HG03196 (cell line): ENCODE data around the gene CRYBB1.

Experiments
- ATAC-seq: cut with Tn5 transposase; IDR thresholded peaks from one replicate; pipeline ENCODE4 v1.9.1; 2021; ENCODE audit not compliant: unreplicated experiment

The CRYBB1 gene

DNA sequence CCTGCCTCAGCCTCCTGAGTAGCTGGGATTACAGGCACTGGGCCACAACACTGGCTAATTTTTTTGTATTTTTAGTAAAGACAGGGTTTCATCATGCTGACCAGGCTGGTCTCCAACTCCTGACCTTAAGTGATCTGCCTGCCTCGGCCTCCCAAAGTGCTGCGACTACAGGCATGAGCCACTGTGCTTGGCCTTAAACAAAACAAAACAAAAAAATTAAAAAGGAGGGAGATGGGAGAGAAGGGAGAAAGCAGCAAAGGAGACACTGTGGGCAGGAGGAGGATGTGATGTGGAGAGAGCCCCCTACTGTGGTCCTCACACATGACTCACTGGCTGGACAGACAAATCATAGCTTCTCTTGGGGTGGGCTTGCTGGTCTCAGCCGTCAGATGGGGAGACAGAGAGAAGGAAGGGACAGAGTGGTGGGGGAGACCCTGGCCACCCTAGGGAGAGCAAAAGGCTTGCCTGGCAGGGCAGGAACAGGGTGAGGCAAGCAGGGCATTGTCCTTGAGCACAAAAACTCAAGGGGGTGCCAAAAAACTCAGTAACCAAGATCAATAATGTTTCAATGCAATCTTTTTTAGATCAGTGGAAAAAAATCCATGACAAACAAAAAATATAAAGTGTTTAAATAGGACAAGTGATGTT is 59.5 kb downstream of the CRYBB1 start:
- ATAC-seq = no peak

DNA sequence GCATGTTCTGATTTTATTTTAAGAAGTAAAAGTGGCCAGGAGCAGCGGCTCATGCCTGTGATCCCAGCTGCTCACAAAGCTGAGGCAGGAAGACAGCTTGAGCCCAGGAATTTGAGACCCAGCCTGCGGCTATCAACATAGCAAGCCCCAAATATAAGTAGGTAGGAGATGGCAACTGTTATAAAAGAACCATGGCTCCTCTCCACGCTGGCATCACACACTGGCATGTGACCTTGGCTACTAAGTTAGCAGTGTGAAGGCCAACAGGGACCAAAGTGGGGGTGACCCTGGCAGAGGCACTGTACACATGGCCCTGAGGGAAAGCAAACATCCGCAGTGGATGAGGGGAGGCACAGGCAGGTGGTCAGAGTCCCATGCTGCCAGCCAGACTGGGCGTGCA is 60.9 kb downstream of the CRYBB1 start:
- no peak for ATAC-seq

DNA sequence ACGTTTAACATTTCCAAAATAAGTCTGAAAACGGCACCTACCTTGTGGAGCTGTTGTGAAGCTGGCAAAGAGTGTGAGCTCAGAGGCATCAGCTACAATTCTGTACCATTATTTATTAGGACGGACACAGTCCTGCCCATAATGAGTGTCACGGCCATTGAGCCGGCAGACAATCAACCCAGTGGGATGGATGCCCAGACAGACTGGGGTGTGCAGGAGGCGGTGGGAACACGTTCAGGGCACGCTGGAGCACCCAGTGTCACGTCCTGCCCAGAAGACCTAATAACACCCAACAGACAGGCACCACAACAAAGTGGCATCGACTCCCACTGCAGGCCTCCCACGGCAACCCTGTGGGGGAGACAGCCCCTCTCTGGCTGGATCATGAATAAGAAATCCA is 62.3 kb downstream of the CRYBB1 start:
- no peak for ATAC-seq

DNA sequence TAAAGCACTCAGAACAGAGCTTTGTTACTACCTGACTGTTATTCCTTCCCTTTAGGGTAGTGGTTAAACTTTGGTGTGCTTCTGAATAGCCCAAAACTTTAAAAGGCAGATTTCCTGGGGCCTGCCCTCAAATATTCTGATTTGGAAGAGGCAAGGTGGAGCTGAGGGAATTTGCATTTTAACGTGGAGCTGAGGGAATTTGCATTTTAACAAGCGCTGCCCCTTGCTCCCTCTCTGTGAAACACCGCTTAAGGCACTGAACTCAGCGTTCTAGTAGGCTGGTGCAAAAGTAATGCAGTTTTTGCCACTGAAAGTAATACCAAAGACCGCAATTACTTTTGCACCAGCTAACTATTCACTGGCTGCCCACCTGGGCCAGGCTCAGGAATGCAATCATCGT is 62.9 kb downstream of the CRYBB1 start:
- ATAC-seq = no peak

DNA sequence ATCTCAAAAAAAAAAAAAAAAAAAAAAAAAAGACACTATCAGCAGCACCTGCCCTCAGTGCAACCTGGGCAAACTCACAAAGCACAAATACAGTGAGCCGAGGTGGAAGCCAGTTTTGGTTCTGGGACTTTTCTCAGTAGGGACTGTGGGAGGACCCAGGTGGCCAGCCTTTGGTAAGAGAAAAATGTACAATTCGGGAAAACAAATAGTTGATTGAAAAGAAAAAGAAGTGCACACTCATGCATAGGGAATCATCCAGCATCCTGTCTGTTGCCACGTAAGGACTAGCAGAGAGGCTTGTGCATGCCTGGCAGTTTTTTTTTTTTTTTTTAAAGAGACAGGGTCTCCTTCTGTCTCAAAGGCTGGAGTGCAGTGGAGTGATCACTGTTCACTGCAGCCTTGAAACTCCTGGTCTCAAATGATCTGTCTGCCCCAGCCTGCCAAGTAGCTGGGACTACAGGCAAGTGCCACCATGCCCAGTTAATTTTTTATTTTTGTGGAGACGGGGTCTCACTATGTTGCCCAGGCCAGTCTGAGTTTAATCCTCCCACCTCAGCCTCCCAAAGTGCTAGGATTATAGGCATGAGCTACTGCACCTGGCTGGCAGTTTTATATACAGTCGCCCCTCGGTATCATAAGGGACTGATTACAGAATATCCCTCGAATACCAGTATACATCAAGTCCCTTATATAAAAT is 64.6 kb downstream of the CRYBB1 start:
- no peak for ATAC-seq

DNA sequence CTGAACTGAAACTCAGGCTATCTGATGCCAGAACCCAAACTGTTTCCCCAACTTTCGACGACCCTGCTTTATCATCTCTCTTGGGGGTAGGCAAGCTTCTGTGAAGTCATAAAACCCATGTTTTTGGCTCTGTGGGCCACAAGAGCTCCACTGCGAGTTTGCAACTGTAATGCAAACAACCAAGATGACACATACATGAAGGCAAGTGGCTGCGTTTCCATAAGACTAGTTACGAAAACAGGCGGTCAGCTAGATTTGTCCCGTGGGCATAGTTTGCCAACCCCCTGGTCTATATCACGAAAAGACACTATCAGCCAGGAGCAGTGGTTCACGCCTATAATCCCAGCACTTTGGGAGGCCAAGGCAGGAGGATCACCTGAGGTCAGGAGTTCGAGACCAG is 65.4 kb downstream of the CRYBB1 start:
- no peak for ATAC-seq

DNA sequence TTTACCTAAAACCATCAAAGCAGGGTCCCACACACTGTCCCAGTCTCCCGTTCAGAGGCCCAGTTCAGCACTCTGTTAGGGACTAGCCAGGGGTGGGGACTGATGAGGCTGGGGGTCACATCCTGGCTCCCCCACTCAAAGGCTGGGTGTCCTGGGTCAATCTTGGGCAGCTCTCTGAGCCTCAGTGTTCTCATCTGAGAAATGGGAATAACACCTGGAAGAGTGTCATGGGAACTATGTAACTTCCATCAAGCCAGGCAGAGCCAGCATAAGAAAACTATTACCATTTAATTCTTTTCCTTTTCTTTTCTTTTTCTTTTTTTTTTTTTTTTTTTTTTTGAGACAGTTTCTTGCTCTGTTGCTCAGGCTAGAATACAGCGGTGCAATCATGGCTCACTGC is 66.3 kb downstream of the CRYBB1 start:
- no peak for ATAC-seq

DNA sequence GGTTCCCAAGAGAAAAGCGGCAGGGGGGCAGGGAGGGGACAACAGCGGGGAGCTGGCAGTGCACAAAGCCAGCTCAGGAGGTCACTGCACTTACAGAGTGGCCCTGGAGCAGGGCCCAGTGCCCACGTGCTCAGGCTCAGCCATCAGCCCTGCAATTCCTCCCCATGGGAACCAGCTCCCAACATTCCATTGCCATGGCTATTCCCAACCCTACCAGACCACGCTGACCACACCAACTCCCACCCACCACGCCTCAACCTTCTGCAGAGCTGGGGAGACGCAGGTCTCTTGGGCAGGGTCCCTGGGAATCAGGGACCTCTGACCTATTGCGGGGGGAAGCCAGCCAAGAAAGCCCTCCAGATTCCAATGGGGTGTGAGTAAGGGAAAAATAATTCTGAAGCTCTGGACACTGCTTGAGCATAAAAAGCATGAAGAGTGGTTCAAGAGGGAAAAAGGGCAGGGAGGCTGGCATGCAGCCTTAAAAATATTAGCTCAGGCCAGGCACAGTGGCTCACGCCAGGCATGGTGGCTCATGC is 67.3 kb downstream of the CRYBB1 start:
- ATAC-seq = no peak

DNA sequence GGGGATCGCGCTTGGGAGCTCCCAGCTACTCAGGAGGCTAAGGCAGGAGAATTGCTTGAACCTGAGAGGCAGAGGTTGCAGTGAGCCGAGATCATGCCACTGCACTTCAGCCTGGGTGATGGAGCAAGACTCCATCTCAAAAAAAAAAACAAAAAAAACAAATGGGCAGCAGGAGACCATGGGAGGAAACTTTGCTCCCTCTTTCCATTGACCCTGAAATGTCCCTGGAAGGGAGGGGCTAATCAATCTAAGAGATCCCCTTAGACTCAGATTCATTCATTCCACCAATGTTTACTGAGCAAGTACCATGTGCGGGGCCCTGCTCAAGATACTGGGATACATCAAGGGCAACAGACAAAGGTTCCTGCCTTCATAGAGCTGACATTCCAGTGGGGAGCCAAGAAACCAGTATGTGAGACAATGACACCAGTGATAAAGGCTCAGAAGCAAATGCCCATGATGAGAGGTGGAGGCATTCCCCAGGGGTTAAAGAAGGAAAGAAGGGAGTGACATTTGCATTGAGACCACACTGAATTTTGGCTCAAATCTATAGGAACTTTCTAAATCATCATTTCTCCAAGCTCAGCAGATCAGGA is 67.8 kb downstream of the CRYBB1 start:
- no peak for ATAC-seq
